Measurements from ENCODE around the gene LYAR.
A peak's percentile ranks its signal among the peaks of the same experiment; 100 is the strongest.
"Not testable (repeated sequence)": the region's sequence is repeated elsewhere in the genome, so short reads cannot be mapped to it uniquely, and the experiment has no call there.

The LYAR gene

GRCh38 chr4:4267981-4268380 is 22.0 kb downstream of the LYAR start:
- DNase-seq (ENCODE audit: low read depth in 2 of 3, low spot score in 1 of 3), result no peak

- no peak for DNase-seq (ENCODE audit: low read depth in 2 of 3, low spot score in 1 of 3)
Observed at GRCh38 chr4:4260185-4260751, 29.7 kb downstream of the LYAR start.

GRCh38 chr4:4259484-4260100 is 30.4 kb downstream of the LYAR start:
- DNase-seq (ENCODE audit: low read depth in 2 of 3, low spot score in 1 of 3), result no peak

- DNase-seq (ENCODE audit: low read depth in 2 of 3, low spot score in 1 of 3), result not testable (repeated sequence)
Observed at GRCh38 chr4:4257705-4258104, 32.2 kb downstream of the LYAR start.

- no peak for DNase-seq (ENCODE audit: low read depth in 2 of 3, low spot score in 1 of 3)
Observed at GRCh38 chr4:4256799-4257198, 33.2 kb downstream of the LYAR start.

- no peak for DNase-seq (ENCODE audit: low read depth in 2 of 3, low spot score in 1 of 3)
Observed at GRCh38 chr4:4254666-4255065, 35.3 kb downstream of the LYAR start.

GRCh38 chr4:4254199-4254598 is 35.8 kb downstream of the LYAR start:
- DNase-seq (ENCODE audit: low read depth in 2 of 3, low spot score in 1 of 3), result no peak

- no peak for DNase-seq (ENCODE audit: low read depth in 2 of 3, low spot score in 1 of 3)
Observed at GRCh38 chr4:4249866-4250265, 40.1 kb downstream of the LYAR start.

GRCh38 chr4:4249342-4249741 is 40.6 kb downstream of the LYAR start:
- not testable (repeated sequence) for DNase-seq (ENCODE audit: low read depth in 2 of 3, low spot score in 1 of 3)

- no peak for DNase-seq (ENCODE audit: low read depth in 2 of 3, low spot score in 1 of 3)
Observed at GRCh38 chr4:4248885-4249203, 41.1 kb downstream of the LYAR start.

- peak; percentile 85 to 92 (median 86) for DNase-seq (ENCODE audit: low read depth in 2 of 3, low spot score in 1 of 3)
Observed at GRCh38 chr4:4248029-4248884, 41.7 kb downstream of the LYAR start, which contains the start of gene TMEM128. TMEM128 (minus strand) TSS chr4:4248223; CDS start chr4:4248202, 21 bp downstream.

- DNase-seq (ENCODE audit: low read depth in 2 of 3, low spot score in 1 of 3), result no peak
Observed at GRCh38 chr4:4247696-4248028, 42.3 kb downstream of the LYAR start.

GRCh38 chr4:4245172-4245571 is 44.8 kb downstream of the LYAR start:
- no peak for DNase-seq (ENCODE audit: low read depth in 2 of 3, low spot score in 1 of 3)

- not testable (repeated sequence) for DNase-seq (ENCODE audit: low read depth in 2 of 3, low spot score in 1 of 3)
Observed at GRCh38 chr4:4239551-4239950, 50.4 kb downstream of the LYAR start.

- DNase-seq (ENCODE audit: low read depth in 2 of 3, low spot score in 1 of 3), result no peak
Observed at GRCh38 chr4:4233610-4234009, 56.3 kb downstream of the LYAR start.

GRCh38 chr4:4228356-4228668 is 61.6 kb downstream of the LYAR start:
- DNase-seq (ENCODE audit: low read depth in 2 of 3, low spot score in 1 of 3), result no peak

GRCh38 chr4:4227510-4228355 is 62.2 kb downstream of the LYAR start:
- no peak for DNase-seq (ENCODE audit: low read depth in 2 of 3, low spot score in 1 of 3)

- DNase-seq (ENCODE audit: low read depth in 2 of 3, low spot score in 1 of 3), result no peak
Observed at GRCh38 chr4:4226606-4227438, 63.1 kb downstream of the LYAR start, which contains the start of gene OTOP1. OTOP1 (minus strand) TSS chr4:4226929; CDS start chr4:4226864, 65 bp downstream.

- no peak for DNase-seq (ENCODE audit: low read depth in 2 of 3, low spot score in 1 of 3)
Observed at GRCh38 chr4:4225915-4226605, 63.9 kb downstream of the LYAR start.
